GM21526 (cell line): ENCODE measurements around the gene TSBP1.
A peak's percentile ranks its signal among the peaks of the same experiment; 100 is the strongest.

Experiments
- ATAC-seq: cut with Tn5 transposase; IDR thresholded peaks from one replicate; pipeline ENCODE4 v1.9.1; 2021; ENCODE audit warnings: moderate library complexity; ENCODE audit not compliant: unreplicated experiment, low FRiP score

Gene TSBP1

GRCh38 chr6:32371803-32372202, at the start of gene TSBP1:
Gene TSBP1 (minus strand): TSS chr6:32371903. CDS start chr6:32371706, 197 bp downstream.
- ATAC-seq: no peak

- no peak for ATAC-seq
Observed at GRCh38 chr6:32416036-32416435, 44.3 kb upstream of the TSBP1 start.

GRCh38 chr6:32415521-32416019, 43.9 kb upstream of the TSBP1 start:
- peak; percentile 58 for ATAC-seq

- ATAC-seq: no peak
Observed at GRCh38 chr6:32413427-32414047, 41.8 kb upstream of the TSBP1 start.

- no peak for ATAC-seq
Observed at GRCh38 chr6:32411566-32412327, 40.0 kb upstream of the TSBP1 start.

GRCh38 chr6:32410906-32411305, 39.2 kb upstream of the TSBP1 start:
- ATAC-seq: no peak

- ATAC-seq: no peak
Observed at GRCh38 chr6:32406857-32407256, 35.2 kb upstream of the TSBP1 start, which contains the start of gene BTNL2. Gene BTNL2 (minus strand): TSS chr6:32407181. CDS start chr6:32407123, 58 bp downstream.

- no peak for ATAC-seq
Observed at GRCh38 chr6:32406197-32406596, 34.5 kb upstream of the TSBP1 start.

- no peak for ATAC-seq
Observed at GRCh38 chr6:32405656-32406055, 34.0 kb upstream of the TSBP1 start.

- ATAC-seq: no peak
Observed at GRCh38 chr6:32402812-32403211, 31.1 kb upstream of the TSBP1 start.

GRCh38 chr6:32401284-32401963, 29.7 kb upstream of the TSBP1 start:
- ATAC-seq: no peak

- peak; percentile 60 for ATAC-seq
Observed at GRCh38 chr6:32397252-32397920, 25.7 kb upstream of the TSBP1 start.

- no peak for ATAC-seq
Observed at GRCh38 chr6:32396028-32396427, 24.3 kb upstream of the TSBP1 start.

GRCh38 chr6:32393665-32394420, 22.1 kb upstream of the TSBP1 start:
- ATAC-seq: no peak

- no peak for ATAC-seq
Observed at GRCh38 chr6:32391505-32391904, 19.8 kb upstream of the TSBP1 start.

GRCh38 chr6:32387589-32388340, 16.1 kb upstream of the TSBP1 start:
- ATAC-seq: no peak

- no peak for ATAC-seq
Observed at GRCh38 chr6:32386040-32386439, 14.3 kb upstream of the TSBP1 start.

- ATAC-seq: no peak
Observed at GRCh38 chr6:32382757-32383420, 11.2 kb upstream of the TSBP1 start.

GRCh38 chr6:32379545-32379944, 7.8 kb upstream of the TSBP1 start:
- ATAC-seq: no peak
